NCI-H1436 treated with DMSO at 0.1 percent for 48 hours (cell line): ENCODE data around the gene NDP.

Experiments used
- DNase-seq: peaks from one replicate; lab custom pipeline; 2025; lab: John Stamatoyannopoulos, UW

The NDP gene

GRCh38 chrX:43973249-43974099 lies at the start of gene NDP:
TSS of gene NDP (minus strand) at chrX:43973390. CDS start at chrX:43958645, 14,745 bp downstream.
- no peak for DNase-seq

- no peak for DNase-seq
These were observed 49.8 kb upstream of the NDP start for GRCh38 chrX:44022964-44023363.

- no peak for DNase-seq
These were observed 47.5 kb upstream of the NDP start for GRCh38 chrX:44020693-44021092.

GRCh38 chrX:44019911-44020310 lies 46.7 kb upstream of the NDP start:
- no peak for DNase-seq

- DNase-seq: no peak
These were observed 44.5 kb upstream of the NDP start for GRCh38 chrX:44017676-44018075.

- DNase-seq: no peak
These were observed 43.7 kb upstream of the NDP start for GRCh38 chrX:44016906-44017305.

- DNase-seq: no peak
These were observed 39.4 kb upstream of the NDP start for GRCh38 chrX:44012484-44013096.

GRCh38 chrX:44011506-44011905 lies 38.3 kb upstream of the NDP start:
- no peak for DNase-seq

- no peak for DNase-seq
These were observed 37.4 kb upstream of the NDP start for GRCh38 chrX:44010626-44011025.

GRCh38 chrX:44006081-44006480 lies 32.9 kb upstream of the NDP start:
- DNase-seq: no peak

- DNase-seq: no peak
These were observed 30.8 kb upstream of the NDP start for GRCh38 chrX:44003975-44004374.

- DNase-seq: no peak
These were observed 29.4 kb upstream of the NDP start for GRCh38 chrX:44002567-44002966.

GRCh38 chrX:43998374-43998773 lies 25.2 kb upstream of the NDP start:
- DNase-seq: no peak

GRCh38 chrX:43996491-43996890 lies 23.3 kb upstream of the NDP start:
- DNase-seq: no peak

- DNase-seq: no peak
These were observed 12.9 kb upstream of the NDP start for GRCh38 chrX:43986083-43986482.

- no peak for DNase-seq
These were observed 12.3 kb upstream of the NDP start for GRCh38 chrX:43985511-43985910.

GRCh38 chrX:43978226-43978625 lies 5.0 kb upstream of the NDP start:
- DNase-seq: no peak

GRCh38 chrX:43976205-43976604 lies 3.0 kb upstream of the NDP start:
- DNase-seq: no peak

- no peak for DNase-seq
These were observed 2.6 kb upstream of the NDP start for GRCh38 chrX:43975796-43976195.

- no peak for DNase-seq
These were observed 1.7 kb upstream of the NDP start for GRCh38 chrX:43974741-43975465.

GRCh38 chrX:43974100-43974475 lies 898 bp upstream of the NDP start:
- DNase-seq: no peak

- DNase-seq: no peak
These were observed 926 bp downstream of the NDP start for GRCh38 chrX:43971966-43972961.
